SK-N-SH (cell line): ENCODE measurements around the gene PCDHB14.
"Not testable (repeated sequence)": the region's sequence is repeated elsewhere in the genome, so short reads cannot be mapped to it uniquely, and the experiment has no call there.

Experiments
- CHD2 ChIP-seq: fragments of 150-350 bp; IDR thresholded peaks from 2 replicates; pipeline ENCODE4 v1.6.1; 2018; ENCODE audit warnings: low read length; ENCODE audit not compliant: partially characterized antibody
- CTCF ChIP-seq: fragments of 200-600 bp; sonication (generic); IDR thresholded peaks from 2 replicates; pipeline ENCODE4 v1.6.1; 2017; ENCODE audit warnings: antibody characterized with exemption, mild to moderate bottlenecking, moderate library complexity
- EZH2phosphoT487 ChIP-seq: fragments of 200-600 bp; sonication (generic); IDR thresholded peaks from 2 replicates; pipeline ENCODE4 v1.6.1; 2017; ENCODE audit warnings: low read depth, mixed run types, mild to moderate bottlenecking, antibody characterized with exemption, moderate library complexity, borderline replicate concordance
- FOSL2 ChIP-seq: IDR thresholded peaks from 2 replicates; pipeline ENCODE4 v1.4.0; 2012; ENCODE audit warnings: low read depth, mild to moderate bottlenecking, moderate library complexity, borderline replicate concordance
- JUND ChIP-seq: IDR thresholded peaks from 2 replicates; pipeline ENCODE4 v1.4.0; 2012
- MAX ChIP-seq: IDR thresholded peaks from 2 replicates; pipeline ENCODE4 v1.4.0; 2012; ENCODE audit warnings: low read depth
- POLR2AphosphoS5 ChIP-seq: IDR thresholded peaks from 2 replicates; pipeline ENCODE4 v1.6.1; 2012; ENCODE audit warnings: low read depth, low read length
- RCOR1 ChIP-seq: fragments of 150-350 bp; IDR thresholded peaks from 2 replicates; pipeline ENCODE4 v1.6.1; 2017; ENCODE audit warnings: antibody characterized with exemption, low read length
- SMC3 ChIP-seq: IDR thresholded peaks from 2 replicates; pipeline ENCODE4 v1.6.1; 2012; ENCODE audit warnings: low read depth, low read length, improper control_type of control experiment
- TAF1 ChIP-seq: IDR thresholded peaks from 2 replicates; pipeline ENCODE4 v1.6.1; 2012; ENCODE audit warnings: low read depth, mild to moderate bottlenecking, low read length, moderate library complexity, borderline replicate concordance
- USF2 ChIP-seq: fragments of 150-350 bp; IDR thresholded peaks from 2 replicates; pipeline ENCODE4 v1.6.1; 2017; ENCODE audit warnings: antibody characterized with exemption, low read length, low read depth, borderline replicate concordance
- YY1 ChIP-seq: IDR thresholded peaks from 2 replicates; pipeline ENCODE4 v1.4.0; 2012; ENCODE audit warnings: low read depth, mild to moderate bottlenecking

- TF ChIP-seq RCOR1, CHD2, TAF1, POLR2AphosphoS5, CTCF, MAX, EZH2phosphoT487, SMC3, JUND, FOSL2, YY1, USF2: not testable (repeated sequence)
These were observed 22.0 kb upstream of the PCDHB14 start for GRCh38 chr5:141201126-141201525.
